ENCODE results near the gene ATXN1.
"Not testable (repeated sequence)": the region's sequence is repeated elsewhere in the genome, so short reads cannot be mapped to it uniquely, and the experiment has no call there.

Gene ATXN1

GRCh38 chr6:16291739-16292138 lies 469.5 kb downstream of the ATXN1 start:
- no peak for FAIRE-seq

DNA sequence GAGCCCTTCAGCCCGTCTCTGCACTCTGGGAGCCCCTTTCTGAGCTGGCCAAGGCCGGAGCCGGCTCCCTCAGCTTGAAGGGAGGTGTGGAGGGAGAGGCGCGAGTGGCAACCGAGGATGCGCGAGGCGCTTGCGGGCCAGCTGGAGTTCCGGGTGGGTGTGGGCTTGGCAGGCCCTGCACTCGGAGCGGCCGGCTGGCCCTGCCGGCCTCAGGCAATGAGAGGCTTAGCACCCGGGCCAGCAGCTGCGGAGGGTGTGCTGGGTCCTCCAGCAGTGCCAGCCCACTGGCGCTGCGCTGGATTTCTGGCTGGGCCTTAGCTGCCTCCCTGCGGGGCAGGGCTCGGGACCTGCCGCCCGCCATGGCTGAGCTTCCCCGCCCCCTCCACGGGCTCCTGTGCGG lies 473.1 kb downstream of the ATXN1 start:
- no peak for FAIRE-seq

DNA sequence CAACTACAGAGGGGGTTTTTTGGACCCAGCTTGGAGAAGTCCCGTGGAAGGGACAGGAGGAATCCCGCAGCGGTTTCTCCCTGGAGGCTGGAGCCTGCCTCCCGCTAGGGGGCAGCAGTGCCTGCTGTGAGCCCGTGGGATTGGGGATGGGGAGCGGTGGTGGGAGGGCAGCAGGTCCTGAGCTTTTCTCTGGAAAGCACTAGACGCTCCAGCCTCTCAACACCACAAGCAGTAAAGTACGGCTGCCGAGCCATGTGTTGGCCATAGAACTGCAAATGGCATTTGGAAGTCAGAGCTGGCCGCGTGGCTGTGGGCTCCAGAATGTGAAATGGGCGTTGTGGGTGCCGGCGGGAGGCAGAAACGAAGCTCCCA lies 475.1 kb downstream of the ATXN1 start:
- no peak for FAIRE-seq

DNA sequence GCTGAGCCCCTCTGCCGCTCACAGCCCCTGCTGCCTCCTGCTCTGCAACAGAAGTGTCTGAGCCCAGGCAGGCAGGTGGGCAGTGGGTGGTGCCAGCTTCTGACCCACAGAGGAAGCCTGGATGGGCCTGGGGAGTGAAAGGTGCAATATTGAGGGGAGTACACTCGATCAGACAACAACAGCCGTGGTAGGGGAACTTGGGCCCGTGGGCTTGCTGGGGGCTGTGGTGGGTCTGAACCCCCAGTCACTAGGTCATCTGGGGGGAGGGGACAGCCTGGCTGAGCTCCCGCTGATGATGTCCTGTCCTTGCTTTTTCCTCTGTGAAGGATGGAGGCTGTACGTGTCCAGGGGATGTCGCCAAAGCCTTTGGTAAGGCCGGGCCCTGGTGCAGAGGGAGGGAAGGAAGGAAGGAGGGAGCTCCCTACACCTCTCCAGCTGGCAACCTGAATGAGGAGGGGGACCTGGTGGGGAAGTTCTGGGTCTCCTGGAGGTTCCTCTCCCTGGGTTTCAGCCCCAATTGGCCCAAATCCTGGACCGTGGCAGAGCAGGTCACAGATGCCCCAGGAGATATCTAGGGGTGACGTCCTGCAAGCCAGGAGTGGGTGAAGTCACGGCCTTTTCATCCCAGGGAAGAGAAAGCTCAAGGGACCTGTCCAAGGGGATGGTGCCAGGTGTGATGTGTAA lies 475.7 kb downstream of the ATXN1 start:
- no peak for FAIRE-seq

DNA sequence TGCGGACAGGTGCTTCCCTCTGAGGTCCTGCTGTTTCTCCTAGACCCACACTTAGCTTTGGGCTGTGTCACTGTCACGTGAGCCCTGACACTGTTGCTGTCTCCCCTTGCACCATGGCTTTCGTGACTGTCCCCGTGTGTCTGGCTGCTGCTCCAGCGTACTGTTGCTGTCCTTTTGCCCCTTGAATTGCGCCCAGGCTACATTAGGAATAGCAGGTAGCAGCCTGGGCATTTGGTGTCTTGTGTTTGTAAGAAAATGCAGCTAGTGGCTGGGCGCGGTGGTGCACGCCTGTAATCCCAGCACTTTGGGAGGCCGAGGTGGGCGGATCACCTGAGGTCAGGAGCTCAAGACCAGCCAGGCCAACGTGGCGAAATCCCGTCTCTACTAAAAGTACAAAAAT lies 476.8 kb downstream of the ATXN1 start:
- no peak for FAIRE-seq

DNA sequence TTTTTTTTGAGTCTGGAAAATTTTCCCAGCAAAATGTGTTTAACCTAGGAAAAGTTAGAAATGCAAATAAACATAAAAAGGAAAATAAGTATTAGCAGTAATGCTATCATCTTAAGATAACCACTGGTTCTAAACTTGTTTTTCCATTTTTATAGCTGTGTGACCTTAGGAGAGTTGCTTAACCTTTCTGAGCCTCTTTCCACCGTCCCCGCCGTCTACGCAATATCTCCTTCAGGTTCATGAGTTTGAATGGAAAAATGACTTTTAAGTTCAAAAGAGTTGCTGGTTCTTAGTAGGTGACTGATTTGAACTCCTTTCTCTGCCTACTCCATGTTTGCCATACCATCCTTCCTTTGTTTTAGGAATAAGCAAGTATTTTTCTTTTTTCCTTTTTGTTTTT lies 478.9 kb downstream of the ATXN1 start:
- no peak for FAIRE-seq

DNA sequence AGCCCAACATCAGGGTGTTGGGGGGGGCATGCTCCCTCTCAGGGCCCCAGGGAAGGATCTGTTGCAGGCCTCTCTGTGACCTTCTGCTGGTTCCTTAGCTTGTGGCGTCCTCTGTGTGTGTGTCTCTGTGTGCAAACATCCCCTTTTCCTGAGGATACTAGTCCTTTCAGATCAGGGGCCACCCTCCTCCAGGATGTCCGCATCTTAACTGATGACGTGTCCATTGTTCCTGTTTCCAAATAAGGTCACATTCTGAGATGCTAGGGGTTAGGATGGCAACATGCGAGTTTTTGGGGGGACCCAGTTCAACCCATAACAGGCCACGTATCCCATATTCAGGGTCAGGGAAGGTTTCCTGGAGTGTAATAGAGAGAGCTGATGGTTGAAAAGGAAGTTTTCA lies 482.0 kb downstream of the ATXN1 start:
- no peak for FAIRE-seq

- FAIRE-seq: no peak
These were observed 482.5 kb downstream of the ATXN1 start for GRCh38 chr6:16278750-16279149.

- FAIRE-seq: no peak
These were observed 483.1 kb downstream of the ATXN1 start for GRCh38 chr6:16278048-16278724.

DNA sequence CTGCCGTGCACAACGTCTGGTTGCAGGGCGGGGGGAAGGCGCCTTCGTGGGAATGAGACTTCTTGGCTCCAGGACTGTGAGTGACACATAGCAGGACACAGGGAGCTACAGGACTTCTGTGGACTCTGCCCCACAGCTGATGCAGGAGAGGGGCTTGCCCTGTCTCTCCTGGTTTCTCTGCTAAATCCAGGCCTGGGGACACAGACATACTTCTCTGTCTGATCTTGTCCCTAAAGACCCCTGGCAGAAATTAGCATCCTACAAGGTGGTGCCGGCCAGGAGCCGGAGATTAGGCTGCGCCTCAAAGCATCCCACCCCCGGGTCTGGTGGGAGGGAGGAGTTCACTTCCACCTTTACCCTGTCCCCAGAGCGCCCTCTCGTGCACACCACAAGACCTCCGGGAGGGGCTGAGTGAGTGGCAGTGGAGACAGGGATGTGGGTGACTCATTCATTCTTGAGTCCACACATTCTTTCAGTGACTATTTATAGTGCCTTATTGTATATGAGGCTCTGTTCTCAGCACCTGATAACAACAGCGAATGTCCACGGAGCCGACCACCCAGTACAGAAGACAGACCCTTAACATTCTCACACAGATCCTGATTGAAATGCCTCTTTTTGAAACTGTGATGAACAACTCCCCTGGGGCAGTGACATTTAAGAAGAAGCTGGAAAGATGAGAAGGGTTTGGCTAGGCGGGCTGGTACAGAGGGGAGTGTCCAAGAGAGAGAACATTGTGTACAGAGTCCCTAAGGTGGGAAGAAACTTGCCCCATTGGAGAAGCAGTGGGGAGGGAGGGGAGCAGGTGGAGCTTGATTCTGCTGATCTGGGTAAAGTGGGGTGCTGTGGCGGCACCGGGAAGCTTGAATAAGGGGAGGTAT lies 483.9 kb downstream of the ATXN1 start:
- no peak for FAIRE-seq

GRCh38 chr6:16274885-16275589 lies 486.2 kb downstream of the ATXN1 start:
- FAIRE-seq: no peak

GRCh38 chr6:16274483-16274882 lies 486.8 kb downstream of the ATXN1 start:
- no peak for FAIRE-seq

DNA sequence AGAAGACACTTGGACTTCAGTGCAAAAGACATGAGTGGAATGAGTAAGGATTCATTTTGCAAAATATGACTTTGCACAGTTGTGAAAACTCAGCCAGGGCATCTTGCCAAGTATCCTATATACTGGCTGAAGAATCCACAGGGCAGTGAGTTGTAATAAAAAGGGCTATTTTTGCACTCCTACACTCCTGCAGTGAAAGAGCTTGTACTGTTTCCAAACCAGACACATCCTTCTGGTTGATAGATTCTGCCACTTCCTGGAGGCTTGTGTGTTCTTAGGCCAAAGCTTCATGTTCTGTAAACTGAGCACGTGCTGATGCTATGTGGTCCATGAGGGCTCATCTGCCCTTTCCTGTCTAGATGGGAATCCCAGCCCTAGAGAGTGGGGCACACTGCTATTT lies 488.0 kb downstream of the ATXN1 start:
- no peak for FAIRE-seq

GRCh38 chr6:16272201-16272600 lies 489.1 kb downstream of the ATXN1 start:
- no peak for FAIRE-seq

GRCh38 chr6:16271428-16271827 lies 489.8 kb downstream of the ATXN1 start:
- no peak for FAIRE-seq

- FAIRE-seq: no peak
These were observed 491.0 kb downstream of the ATXN1 start for GRCh38 chr6:16270178-16270794.

DNA sequence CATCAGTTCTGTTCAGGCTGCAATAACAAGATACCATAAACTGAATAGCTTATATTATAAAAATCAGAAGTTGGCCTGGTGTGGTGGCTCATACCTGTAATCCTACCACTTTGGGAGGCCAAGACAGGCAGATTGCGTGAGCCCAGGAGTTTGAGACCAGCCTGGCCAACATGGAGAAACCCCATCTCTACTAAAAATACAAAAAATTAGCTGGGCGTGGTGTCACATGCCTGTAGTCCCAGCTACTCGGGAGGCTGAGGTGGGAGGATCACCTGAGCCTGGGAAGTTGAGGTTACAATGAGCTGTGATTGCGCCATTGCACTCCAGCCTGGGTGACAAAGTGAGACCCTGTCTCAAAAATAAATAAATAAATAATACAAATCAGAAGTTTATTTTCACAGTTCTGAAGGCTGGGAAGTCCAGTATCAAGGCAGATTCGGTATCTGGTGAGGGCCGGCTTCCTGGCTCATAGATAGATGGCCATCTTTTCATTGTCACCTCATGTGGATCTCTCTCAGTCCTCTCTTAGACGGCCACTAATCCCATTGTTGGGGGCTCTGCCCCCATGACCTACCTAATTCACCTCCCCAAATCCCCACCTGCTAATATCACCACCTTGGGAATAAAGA lies 491.7 kb downstream of the ATXN1 start:
- FAIRE-seq: not testable (repeated sequence)

- no peak for FAIRE-seq
These were observed 493.6 kb downstream of the ATXN1 start for GRCh38 chr6:16267428-16268263.

DNA sequence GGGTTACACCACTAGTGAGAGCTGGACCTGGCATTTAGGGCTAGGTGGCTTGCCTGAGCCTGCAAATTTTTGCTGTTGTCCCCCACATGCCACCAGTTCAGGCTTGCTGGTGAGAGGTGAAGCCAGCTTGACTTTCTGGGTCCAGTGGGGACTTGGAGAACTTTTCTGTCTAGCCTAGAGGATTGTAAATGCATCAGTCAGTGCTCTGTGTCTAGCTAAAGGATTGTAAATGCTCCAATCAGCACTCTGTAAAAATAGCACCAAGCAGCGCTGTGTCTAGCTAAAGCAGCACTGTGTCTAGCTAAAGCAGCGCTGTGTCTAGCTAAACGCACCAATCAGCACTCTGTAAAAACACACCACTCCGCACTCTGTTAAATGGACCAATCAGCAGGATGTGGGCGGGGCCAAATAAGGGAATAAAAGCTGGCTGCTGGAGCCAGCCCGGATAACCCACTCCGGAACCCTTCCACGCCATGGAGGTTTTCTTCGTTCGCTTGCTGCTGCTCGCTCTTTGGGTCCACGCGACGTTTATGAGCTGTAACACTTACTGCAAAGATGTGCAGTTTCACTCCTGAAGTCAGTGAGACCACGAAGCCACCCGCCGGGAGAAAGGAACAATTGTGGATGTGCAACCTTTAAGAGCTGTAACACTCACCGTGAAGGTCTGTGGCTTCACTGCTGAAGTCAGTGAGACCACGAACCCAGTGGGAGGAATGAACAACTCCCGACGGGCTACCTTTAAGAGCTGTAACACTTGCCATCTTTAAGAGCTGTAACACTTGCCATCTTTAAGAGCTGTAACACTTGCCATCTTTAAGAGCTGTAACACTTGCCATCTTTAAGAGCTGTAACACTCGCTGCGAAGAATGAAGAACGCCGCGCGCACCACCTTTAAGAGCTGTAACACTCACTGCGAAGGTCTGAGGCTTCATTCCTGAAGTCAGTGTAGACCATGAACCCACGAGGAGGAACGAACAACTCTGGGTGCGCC lies 495.6 kb downstream of the ATXN1 start:
- no peak for FAIRE-seq

- FAIRE-seq: no peak
These were observed 496.5 kb downstream of the ATXN1 start for GRCh38 chr6:16264785-16265184.

Measured in TTC549 (cell line).